Left ventricle myocardium superior (tissue), 1 donor: ENCODE results near the gene NPPA. TPM values are rescaled to one million over a fixed set of nuclear protein-coding genes. Genes with fewer than 3 reads are reported as not detected.

Experiments used
- ATAC-seq: fragments of 200-7000 bp; cut with Tn5 transposase; one replicate; pipeline ENCODE4 v1.9.1; 2020; ENCODE audit warnings: mild to moderate bottlenecking, moderate library complexity
- DNase-seq: peaks from one replicate; pipeline ENCODE4 v3.0.0-alpha.2; 2020
- intact Hi-C: fragments of 100-400 bp; cut with micrococcal nuclease; formaldehyde crosslinking; loops from one replicate; pipeline ENCODE4 v1.11.0; 2022
- total RNA-seq: library from RNA; stranded (reverse); fragmentation: NEBNext Ultra II Directional; extraction: Animal tissue kit (Norgen Biotek cat#: 25700); gene quantifications from one replicate; pipeline ENCODE4 v1.2.1, GENCODE V29; 2021
- donor health status: DM: no; HTN: yes; CAD: no; lungs with severe emphysema.

NPPA gene
- total RNA-seq, 1 donor from 2014 or later = 5.5 TPM

GRCh38 chr1:11851180-11851579 lies 3.6 kb upstream of the NPPA start:
- intact Hi-C loops = no loop called here
- ATAC-seq (no peak), DNase-seq (no peak)

- intact Hi-C loops = no loop called here
- DNase-seq (no peak), ATAC-seq (no peak)
These were observed 2.6 kb upstream of the NPPA start for GRCh38 chr1:11850156-11850555.

GRCh38 chr1:11848373-11848700 lies 754 bp upstream of the NPPA start:
- ATAC-seq (no peak), DNase-seq (no peak)
- intact Hi-C loops = no loop called here

- no peak for DNase-seq
- intact Hi-C loops = no loop called here
- no peak for ATAC-seq
These were observed 1.8 kb downstream of the NPPA start for GRCh38 chr1:11845641-11846335.

GRCh38 chr1:11842154-11843041 lies 5.2 kb downstream of the NPPA start:
- intact Hi-C loops = no loop called here
- ATAC-seq (peak; percentile 39), DNase-seq (peak; percentile 51)

GRCh38 chr1:11841245-11842153 lies 6.1 kb downstream of the NPPA start:
- intact Hi-C loops = no loop called here
- DNase-seq (no peak), ATAC-seq (no peak)

- DNase-seq = no peak
- intact Hi-C loops = loop anchor here (2.0 kb wide), 1 partner anchor 51 kb away; no protein-coding TSS in a partner anchor
- peak; percentile 6 for ATAC-seq
These were observed 7.6 kb downstream of the NPPA start for GRCh38 chr1:11839727-11840705.

- DNase-seq (peak; percentile 84), ATAC-seq (peak; percentile 78)
- intact Hi-C loops = loop anchor here (2.0 kb wide), 1 partner anchor 52 kb away; no protein-coding TSS in a partner anchor
These were observed 9.0 kb downstream of the NPPA start for GRCh38 chr1:11838349-11839272.

- DNase-seq (no peak), ATAC-seq (no peak)
- intact Hi-C loops = loop anchor here (2.0 kb wide), 1 partner anchor 53 kb away; no protein-coding TSS in a partner anchor
These were observed 9.7 kb downstream of the NPPA start for GRCh38 chr1:11837767-11838348.

GRCh38 chr1:11836955-11837766 lies 10.4 kb downstream of the NPPA start:
- intact Hi-C loops = no loop called here
- DNase-seq (no peak), ATAC-seq (no peak)

- intact Hi-C loops = no loop called here
- ATAC-seq (no peak), DNase-seq (no peak)
These were observed 11.9 kb downstream of the NPPA start for GRCh38 chr1:11835441-11836225.

- ATAC-seq (no peak), DNase-seq (no peak)
- intact Hi-C loops = no loop called here
These were observed 13.7 kb downstream of the NPPA start for GRCh38 chr1:11833900-11834299.

- intact Hi-C loops = no loop called here
- DNase-seq (no peak), ATAC-seq (no peak)
These were observed 14.1 kb downstream of the NPPA start for GRCh38 chr1:11833497-11833896.

- no peak for DNase-seq
- intact Hi-C loops = no loop called here
- ATAC-seq = no peak
These were observed 15.4 kb downstream of the NPPA start for GRCh38 chr1:11831945-11832725.

GRCh38 chr1:11828511-11828910 lies 19.1 kb downstream of the NPPA start:
- no peak for DNase-seq
- intact Hi-C loops = no loop called here
- ATAC-seq = no peak
